ENCODE results near the gene SMIM35.
"Not testable (repeated sequence)": the region's sequence is repeated elsewhere in the genome, so short reads cannot be mapped to it uniquely, and the experiment has no call there.

The SMIM35 gene

DNA sequence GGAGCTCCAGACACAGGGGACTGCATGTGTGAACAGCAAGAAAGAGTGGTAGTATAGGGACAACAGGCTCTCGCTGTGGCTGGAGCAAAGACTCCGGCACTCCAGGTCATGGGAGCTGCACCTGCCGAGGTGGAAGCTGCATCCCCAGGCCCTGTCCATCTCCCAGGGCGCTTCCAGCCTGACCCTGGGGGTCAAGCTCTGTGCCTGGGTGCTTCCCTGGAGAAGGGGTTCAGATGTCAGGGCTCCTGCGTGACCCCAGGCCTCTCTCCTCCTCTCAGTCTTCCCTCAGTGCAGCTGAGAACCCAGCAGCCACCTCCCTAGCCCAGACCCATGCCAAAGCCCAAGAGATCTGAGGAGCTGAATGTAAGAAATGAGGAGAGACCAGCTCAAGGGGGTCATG lies 6.5 kb downstream of the SMIM35 start:
- no peak for DNase-seq (ENCODE audit: low spot score)

DNA sequence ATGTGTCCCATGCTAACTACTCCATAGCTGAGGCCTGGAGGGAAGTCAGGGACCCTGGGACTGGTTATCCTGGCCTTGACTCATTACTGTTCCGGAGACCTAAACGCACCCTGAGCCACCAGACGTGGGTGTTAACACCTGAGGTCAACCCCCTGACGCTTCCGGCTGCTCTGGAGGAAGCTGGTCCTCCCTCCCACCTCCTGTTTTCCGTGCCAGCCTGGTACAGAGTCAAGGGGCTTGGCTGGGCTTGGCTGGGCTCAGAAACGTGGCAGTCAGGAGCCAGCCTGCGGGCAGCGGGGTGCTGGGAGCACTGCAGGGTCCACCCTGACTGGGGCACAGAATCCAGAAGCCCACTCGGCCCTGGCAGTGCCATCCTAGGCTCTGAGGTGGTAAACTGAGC lies 7.3 kb downstream of the SMIM35 start:
- DNase-seq (ENCODE audit: low spot score): no peak

DNA sequence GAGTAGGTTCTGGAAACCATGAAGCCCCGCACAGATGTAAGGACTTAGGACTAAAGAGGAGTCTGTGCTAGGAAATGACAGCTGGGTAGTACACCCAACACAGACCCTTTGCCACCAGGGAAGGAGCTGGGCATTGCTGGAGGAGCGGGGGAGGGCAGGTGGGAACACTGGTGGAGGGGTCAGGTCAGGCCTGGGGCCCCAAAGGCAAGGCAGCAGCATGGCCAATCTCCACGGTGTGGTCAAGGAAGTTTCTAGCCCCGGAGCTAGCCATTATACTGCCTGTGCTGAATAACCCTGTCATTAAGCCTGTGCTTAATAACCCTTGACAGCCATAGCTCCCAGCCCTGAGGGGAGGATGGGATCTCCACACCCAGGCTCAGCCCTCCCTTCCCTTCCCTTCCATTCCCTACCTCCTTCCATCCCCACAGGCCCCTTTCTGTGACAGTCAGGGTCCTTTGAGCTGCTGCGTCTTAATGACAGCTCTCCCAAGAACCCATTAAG lies 7.8 kb downstream of the SMIM35 start:
- no peak for DNase-seq (ENCODE audit: low spot score)

DNA sequence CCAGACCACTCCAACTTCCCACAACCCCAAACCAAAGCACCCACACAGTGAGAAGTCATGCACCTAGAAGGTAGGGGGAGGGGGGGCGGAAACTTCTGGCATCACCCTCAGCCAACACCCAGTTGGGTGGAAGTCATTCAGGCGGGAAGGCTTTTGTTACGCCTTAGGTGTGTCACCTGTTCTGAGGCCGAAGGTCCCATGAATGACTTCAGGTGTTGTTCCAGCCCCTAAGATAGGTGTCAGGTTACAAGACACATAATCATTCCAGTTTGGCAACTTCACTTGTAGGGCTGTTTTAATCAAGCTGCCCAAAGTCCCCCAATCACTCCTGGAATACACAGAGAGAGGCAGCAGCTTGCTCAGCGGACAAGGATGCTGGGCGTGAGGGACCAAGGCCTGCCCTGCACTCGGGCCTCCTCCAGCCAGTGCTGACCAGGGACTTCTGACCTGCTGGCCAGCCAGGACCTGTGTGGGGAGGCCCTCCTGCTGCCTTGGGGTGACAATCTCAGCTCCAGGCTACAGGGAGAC lies 9.9 kb downstream of the SMIM35 start, which contains the start of gene TMPRSS4:
Gene TMPRSS4, plus strand, starts transcription at position 325 of the 528 bp plus-strand sequence. CDS start 225 bp downstream, outside the sequence.
- DNase-seq (ENCODE audit: low spot score): no peak

DNA sequence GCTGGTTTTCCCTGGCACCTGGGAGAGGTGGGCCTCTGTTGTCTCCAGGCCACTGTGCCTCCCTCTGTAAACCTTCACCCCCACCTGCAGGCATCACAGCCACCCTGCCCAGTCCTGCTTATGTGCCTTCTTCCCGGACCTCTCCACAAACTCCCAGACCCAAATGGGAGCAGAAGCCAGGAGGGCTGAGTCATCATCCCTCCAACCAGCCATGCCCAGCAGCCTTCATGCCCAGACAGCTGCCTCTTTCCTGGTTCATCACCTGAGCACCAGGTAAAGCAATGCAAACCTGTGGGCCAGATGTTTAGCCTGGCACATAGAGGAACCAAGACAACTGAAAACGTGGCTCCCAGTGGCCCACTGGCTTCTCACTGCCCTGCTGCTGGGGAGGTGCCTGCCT lies 12.0 kb downstream of the SMIM35 start:
- no peak for DNase-seq (ENCODE audit: low spot score)

DNA sequence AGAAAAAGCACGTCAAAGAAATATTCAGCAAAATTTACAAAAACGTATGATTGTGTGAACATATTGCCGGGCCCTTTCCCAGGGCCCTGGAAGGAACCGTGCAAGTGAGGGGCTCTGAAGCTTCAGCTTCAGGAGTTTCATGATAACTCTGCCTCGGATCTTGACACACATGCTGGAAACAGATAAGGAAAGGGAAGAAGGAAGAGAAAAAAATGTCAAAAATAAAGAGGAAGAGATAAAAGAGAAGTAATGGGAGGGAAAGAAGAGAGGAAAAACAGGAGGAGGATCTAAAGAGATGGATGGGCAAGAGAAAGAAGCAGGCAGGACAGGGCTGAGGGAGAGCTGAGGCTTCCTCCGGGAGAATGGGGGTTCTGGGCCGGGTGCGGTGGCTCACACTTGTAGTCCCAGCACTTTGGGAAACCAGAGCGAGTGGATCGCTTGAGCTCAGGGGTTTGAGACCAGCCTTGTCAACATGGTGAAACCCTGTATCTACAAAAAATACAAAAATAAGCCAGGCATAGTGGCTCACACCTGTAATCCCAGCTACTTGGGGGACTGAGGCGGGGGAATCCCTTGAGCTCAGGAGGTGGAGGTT lies 12.6 kb downstream of the SMIM35 start:
- DNase-seq (ENCODE audit: low spot score): no peak

DNA sequence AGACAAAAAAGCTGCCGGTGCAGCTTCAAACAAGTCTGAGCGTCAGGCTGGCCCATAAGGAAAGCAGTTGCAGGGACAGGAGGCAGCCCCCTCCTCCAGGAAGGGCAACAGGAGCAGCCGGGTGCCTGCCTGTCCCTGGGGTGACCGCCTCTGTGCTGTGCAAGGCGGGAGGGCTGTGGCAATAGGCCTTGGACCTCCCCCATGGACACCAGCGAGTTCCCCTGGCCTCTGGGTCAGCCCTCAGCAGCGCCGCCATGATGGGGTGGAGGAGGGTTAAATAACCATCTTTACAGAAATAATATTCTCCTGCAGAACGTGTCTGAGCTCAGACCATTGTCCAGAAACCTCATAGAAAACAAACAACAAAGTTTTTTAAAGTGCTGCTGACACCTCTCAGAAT lies 13.2 kb downstream of the SMIM35 start:
- DNase-seq (ENCODE audit: low spot score): no peak

DNA sequence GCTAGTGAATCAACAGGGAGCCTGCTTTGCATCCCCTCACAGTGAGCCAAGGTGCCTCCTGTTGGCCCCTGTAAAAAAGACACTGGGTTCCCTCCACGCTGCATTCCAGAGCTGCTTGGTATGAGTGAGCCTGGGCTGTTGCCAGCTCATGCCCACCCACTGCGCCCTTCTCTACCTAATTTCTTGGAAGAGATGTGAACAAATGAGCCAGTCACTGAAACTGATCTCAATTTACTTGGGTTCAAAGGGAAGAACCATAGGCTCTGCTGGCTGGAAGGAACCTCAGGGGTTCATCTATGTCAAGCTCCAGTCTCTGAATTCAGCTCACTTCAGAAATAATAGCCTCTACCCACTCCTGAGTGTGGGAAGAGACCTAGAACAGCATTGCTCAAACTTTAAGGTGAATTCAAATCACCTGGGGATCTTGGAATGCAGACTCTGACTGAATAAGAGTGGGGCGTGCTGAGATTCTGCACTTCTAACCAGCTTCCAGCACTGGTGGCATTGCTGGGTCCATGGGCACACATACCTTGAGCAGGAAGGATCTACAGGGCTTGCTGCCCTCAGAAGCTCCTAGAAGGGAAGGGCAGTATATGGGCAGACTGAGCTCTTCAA lies 15.2 kb downstream of the SMIM35 start:
- no peak for DNase-seq (ENCODE audit: low spot score)

DNA sequence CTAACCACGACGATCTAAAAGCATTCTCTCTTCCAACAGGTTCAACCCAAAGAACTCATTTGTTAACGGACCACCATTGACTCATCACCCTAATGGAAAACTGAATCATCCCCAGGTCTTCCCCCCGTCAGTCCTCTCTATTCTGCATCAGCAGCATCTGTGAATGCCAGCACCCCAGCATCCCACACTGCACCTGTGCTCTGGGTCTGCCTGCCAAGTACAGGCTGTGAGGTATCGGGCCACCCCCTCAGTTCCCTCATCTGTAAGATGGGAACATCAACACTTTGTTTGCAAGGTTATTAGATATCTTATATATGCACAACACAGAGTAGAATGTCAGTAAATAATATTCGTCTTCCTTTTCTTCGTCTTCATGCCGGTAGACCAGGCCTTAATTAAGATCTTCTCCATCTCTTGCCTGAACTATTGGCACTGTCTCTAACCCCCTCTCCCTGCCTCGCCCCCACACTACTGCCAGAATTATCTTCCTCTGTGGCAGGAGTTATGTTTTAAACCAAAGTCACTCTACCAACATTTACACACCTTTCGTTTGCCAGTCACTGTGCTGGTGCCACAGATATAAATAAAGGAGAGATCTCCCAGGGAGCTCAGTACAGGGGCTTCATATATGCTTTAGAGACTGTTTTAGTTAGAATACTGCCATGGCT lies 17.7 kb downstream of the SMIM35 start:
- no peak for DNase-seq (ENCODE audit: low spot score)

DNA sequence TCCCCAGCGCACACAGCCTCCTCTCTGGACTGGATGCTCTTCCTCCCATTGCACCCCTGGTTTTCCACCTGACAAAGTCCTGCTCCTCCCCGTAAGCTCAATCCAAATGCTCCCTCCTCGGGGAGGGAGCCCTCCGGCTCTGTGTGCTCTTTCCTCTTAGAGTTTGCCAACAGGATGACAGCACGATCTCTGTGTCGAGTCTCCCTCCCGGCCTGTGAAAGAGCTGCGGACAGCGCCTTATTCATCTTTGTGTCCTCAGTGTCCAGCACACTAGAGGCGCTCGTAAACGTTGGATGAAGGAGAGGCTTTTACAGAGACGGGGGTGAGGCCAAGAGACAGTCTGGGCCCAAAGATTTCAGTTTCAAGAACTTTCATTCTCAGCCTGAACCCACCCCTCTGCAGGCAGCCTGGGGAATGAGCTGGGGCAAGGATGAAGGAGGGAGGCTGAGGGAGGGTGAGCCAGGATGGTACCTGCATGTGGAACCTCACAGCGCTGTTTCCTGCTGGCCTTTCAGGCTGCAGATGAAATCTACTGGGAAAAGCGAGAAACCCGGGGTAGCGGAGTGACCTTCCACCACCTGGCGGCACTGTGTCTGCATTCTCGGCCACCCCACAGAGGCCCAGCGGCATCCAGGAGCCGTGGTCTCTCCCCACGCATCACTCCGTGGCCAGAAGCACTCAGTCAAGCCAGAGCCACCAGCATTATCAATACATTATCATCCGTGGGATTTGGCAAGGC lies 18.4 kb downstream of the SMIM35 start:
- DNase-seq (ENCODE audit: low spot score): no peak

DNA sequence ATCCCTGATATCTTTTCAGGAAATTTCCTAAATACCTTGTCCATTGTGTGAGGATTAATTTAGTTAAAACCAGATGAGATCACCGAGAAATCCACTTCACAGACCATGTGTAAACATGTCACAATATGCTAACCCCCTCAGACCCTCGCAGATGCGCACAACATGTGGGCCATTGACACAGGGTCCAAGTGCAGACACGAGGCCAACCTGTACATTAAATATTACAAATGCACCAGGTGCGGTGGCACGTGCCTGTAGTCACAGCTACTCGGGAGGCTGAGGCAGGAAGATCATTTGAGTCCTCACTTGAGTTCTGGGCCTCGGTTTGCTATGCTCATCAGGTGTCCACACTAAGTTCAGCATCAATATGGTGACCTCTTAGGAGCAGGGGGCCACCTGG lies 19.8 kb downstream of the SMIM35 start:
- DNase-seq (ENCODE audit: low spot score): no peak

DNA sequence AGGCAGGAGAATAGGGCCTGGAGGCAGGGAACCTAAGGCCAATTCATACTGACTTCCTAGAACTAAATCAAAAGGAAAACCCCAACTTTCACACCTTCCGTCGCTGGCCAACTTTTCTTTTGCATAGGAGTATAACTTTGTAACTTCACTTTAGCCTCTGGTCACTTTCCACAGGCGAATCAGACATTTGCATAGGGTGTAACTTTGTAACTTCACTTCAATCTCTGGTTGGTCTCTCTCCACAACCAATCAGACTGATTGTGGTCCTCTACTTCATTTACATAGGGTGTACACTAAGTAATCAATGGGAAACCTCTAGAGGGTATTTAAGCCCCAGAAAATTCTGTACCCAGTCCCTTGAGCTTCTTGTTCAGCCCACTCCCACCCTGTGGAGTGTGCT lies 21.4 kb downstream of the SMIM35 start:
- no peak for DNase-seq (ENCODE audit: low spot score)

DNA sequence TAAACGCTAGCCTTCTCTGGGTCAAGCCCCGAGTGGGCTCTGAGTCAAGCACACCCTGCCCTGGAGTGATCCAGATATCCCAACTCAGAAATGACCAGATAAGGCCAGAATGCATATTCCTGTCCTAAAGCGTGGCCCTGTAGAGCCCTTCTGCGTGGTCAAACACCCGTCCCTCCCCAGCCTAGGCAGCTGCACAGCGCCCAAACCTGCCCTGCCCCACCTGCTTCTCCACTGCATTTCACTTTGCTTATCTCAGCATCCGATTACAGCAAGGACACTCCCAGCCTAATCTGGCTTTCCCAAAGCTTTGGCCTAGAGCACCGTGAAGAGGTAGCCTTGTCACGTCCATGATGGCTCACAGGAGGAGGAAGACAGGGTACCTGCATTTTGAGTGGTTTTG lies 21.8 kb downstream of the SMIM35 start:
- no peak for DNase-seq (ENCODE audit: low spot score)

DNA sequence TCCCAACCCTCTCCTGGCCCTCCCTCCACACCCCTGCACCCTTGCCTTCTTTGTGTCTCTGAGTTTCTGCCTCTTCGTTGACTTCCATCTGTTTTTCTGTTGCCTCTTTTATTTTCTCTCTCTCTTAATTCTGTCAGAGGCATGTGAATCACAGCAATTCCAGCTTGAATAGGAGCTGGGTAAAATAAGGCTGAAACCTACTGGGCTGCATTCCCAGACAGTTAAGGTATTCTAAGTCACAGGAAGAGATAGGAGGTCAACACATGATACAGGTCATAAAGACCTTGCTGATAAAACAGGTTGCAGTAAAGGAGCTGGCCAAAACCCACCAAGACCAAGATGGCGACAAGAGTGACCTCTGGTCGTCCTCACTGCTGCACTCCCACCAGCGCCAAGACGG lies 24.1 kb downstream of the SMIM35 start:
- DNase-seq (ENCODE audit: low spot score): not testable (repeated sequence)

DNA sequence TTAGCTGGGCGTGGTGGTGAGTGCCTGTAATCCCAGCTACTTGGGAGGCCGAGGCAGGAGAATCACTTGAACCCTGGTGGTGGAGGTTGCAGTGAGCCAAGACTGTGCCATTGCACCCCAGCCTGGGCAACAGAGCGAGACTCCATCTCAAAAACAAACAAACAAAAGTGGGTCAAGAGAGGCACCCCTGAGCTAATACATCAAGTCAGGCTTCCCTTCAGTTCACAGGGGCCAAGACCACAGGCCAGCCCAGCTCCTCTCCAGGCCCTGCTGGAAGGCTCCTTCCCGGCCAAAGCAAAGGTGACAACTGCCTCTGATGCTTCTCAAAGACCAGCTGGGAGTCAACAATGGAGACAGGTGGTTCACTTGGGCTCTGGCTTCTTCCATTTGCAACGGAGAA lies 24.6 kb downstream of the SMIM35 start:
- DNase-seq (ENCODE audit: low spot score): not testable (repeated sequence)

DNA sequence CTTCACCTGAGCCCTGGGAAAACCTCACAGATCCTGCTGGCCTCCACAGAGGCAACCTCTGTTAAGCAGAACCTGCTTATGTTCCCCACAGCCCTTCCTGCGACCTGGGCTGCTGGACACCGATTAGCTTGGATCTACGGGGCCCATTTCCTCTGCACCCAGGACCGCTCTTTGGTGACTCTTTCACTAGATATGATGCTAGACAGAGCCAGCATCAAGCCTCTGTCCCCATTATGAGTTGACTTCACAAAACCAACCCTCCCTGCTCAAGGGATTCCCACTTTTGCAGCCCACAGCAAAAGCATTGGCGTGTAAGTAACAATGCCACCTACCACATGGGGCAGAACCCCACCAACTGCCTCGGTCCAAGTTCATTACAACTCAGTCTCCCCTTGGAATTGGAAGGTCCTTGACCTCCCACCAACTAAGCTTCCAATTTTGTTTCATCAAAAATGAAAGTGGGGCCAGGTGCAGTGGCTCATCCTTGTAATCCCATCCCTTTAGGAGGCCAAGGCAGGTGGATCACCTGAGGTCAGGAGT lies 25.1 kb downstream of the SMIM35 start:
- DNase-seq (ENCODE audit: low spot score): no peak

DNA sequence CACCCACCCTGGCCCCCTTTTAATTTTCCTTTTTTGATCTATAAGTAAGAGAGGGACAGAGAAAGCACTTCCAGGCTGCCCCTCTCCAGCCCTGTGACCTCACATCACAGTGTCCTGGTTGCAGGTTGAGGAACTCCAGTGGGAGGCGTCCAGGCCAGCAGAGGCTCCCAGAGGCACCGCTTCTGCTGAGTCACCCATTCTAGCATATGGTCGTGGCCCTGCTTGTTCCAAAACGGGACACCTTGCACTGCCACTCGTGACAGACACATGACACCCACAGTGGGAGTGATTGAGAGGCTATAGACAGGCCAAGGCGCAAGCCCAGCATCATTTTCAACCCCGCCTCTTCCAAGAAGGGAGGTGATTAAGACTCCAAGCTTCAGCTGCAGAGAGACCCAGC lies 25.9 kb downstream of the SMIM35 start:
- DNase-seq (ENCODE audit: low spot score): no peak

DNA sequence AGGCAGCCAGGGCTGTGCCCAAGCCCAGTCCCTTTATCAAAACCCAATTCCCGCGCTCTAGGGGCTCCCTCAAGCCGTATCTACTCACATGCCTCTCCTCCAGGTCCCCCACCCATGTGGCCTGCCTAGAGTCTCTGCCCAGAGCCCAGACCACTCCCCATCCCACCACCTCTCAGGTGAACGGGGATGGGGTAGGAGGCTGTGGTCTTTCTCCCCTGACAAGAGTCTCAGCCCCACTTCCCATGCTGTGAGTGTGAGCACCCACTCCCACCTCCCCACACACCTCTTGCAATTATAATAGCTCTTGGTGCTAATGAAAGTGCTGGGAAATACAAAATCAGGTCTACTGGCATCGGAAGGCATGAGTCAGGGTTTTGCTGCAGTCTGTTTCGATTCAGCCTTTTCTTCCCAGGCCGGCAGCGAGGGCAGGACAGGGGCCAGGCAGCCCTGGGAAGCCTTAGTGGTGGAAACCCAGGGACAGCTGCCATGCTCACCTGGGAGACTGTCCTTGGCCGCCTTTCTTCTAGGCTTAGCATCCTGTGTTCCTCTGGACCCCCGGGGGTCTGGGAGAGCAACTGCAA lies 26.6 kb downstream of the SMIM35 start:
- DNase-seq (ENCODE audit: low spot score): no peak

DNA sequence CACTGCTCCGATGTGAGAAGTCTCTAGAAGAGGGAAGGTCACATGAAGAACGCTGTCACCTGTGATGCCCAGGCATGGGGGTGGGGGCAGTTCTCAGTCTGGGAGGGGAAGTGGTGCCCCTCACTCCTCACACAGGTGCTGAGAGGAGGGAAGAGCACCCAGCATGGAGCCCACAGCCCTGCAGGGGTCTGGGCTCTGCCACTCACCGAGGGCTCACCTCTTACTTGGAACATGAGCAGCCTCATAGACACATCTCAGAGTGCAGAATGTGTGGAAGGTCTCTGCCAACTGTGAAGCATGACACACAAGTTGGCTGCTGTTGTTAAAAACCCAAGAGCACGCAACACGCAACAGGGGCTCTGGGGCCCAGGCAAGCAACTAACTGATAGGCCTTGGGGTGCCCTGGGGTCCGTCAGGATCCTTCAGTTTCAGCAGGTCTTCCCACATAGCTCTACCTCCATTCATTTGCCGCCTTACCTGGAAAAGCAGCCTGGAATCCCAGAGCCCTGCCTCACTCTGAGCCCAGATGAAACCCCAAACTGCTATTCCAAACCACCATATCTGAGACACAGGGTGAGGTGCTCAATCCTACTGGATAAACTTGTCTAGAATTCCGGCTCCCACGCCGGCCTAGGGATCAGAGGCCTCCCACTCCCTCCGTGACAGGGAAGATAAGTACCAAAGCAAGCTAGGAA lies 27.4 kb downstream of the SMIM35 start:
- DNase-seq (ENCODE audit: low spot score): no peak

DNA sequence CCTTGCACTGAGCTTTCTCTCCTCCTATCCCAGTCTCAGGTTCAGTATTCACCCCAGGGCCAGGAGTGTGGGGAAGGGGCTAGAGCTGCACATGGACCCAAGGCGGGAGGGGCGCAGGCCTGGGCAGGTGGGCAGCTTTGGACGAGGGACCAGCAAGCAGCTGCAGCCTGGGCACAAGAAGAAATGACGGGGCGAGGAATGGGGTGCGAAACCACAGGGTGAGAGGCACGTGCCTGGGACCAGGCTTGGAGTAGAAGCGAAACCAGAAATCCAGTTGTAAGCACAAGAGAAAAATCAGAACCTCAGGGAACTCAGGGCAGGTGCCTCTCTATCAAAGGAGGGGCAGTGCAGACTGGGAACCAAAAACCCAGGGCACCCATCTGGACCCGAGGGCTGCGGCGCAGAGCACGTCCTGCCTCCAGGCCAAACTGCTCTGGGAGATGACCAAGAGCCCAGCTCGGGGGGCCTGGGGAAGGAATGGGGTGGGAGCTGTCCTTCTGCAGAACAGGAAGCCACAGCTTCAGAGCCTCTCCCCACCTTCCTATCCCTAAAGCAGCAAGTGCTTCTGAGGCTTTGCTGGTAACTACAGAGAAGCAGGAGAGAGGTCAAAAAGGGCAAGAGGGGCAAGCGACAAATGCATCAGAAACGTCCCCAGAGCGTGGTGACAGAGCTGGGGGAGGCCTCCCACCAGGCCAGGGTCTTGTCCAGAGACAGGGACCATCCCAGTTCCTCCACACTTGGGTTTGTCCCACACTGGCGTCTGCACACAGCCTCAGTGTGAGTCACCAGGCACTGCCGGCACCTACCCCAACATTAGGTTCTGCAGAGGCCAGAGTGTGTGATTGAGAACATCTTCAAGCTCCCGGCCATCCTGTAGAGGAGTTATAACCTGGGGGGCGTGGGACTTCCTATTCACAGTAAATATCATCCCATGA lies 28.2 kb downstream of the SMIM35 start:
- no peak for DNase-seq (ENCODE audit: low spot score)

All from AG20443 (cell line).